GM18870 (cell line): ENCODE data around the gene PTPRD.

Source experiments
- ATAC-seq: cut with Tn5 transposase; IDR thresholded peaks from one replicate; pipeline ENCODE4 v1.9.1; 2021; ENCODE audit warnings: moderate library complexity; ENCODE audit not compliant: unreplicated experiment

PTPRD gene

GRCh38 chr9:8389531-8389930, 2223.3 kb downstream of the PTPRD start:
- ATAC-seq: no peak

GRCh38 chr9:8388132-8388531, 2224.7 kb downstream of the PTPRD start:
- no peak for ATAC-seq

- ATAC-seq: no peak
These were observed 2228.7 kb downstream of the PTPRD start for GRCh38 chr9:8384091-8384490.

- ATAC-seq: no peak
These were observed 2229.8 kb downstream of the PTPRD start for GRCh38 chr9:8382777-8383527.

GRCh38 chr9:8382266-8382665, 2230.5 kb downstream of the PTPRD start:
- no peak for ATAC-seq

GRCh38 chr9:8381601-8382000, 2231.2 kb downstream of the PTPRD start:
- no peak for ATAC-seq

GRCh38 chr9:8374471-8374870, 2238.3 kb downstream of the PTPRD start:
- no peak for ATAC-seq

- ATAC-seq: no peak
These were observed 2241.1 kb downstream of the PTPRD start for GRCh38 chr9:8371686-8372085.

- ATAC-seq: no peak
These were observed 2246.5 kb downstream of the PTPRD start for GRCh38 chr9:8366161-8366926.

GRCh38 chr9:8365466-8366160, 2247.2 kb downstream of the PTPRD start:
- ATAC-seq: no peak

- ATAC-seq: peak; percentile 49
These were observed 2247.8 kb downstream of the PTPRD start for GRCh38 chr9:8365029-8365428.

GRCh38 chr9:8364026-8364752, 2248.6 kb downstream of the PTPRD start:
- ATAC-seq: no peak

GRCh38 chr9:8362250-8362649, 2250.6 kb downstream of the PTPRD start:
- ATAC-seq: peak; percentile 72

GRCh38 chr9:8361364-8361763, 2251.4 kb downstream of the PTPRD start:
- ATAC-seq: no peak

GRCh38 chr9:8356406-8356805, 2256.4 kb downstream of the PTPRD start:
- no peak for ATAC-seq

- no peak for ATAC-seq
These were observed 2261.4 kb downstream of the PTPRD start for GRCh38 chr9:8351436-8351835.

- no peak for ATAC-seq
These were observed 2262.9 kb downstream of the PTPRD start for GRCh38 chr9:8349901-8350300.

GRCh38 chr9:8349376-8349775, 2263.4 kb downstream of the PTPRD start:
- no peak for ATAC-seq

GRCh38 chr9:8348756-8349155, 2264.0 kb downstream of the PTPRD start:
- no peak for ATAC-seq

GRCh38 chr9:8346296-8346695, 2266.5 kb downstream of the PTPRD start:
- ATAC-seq: no peak
